Measurements from ENCODE around the gene L3HYPDH. TPM values are rescaled to one million over a fixed set of nuclear protein-coding genes. Genes with fewer than 3 reads are reported as not detected.

The L3HYPDH gene
- total RNA-seq, 1 donor from 2014 or later, result 19.5 TPM

DNA sequence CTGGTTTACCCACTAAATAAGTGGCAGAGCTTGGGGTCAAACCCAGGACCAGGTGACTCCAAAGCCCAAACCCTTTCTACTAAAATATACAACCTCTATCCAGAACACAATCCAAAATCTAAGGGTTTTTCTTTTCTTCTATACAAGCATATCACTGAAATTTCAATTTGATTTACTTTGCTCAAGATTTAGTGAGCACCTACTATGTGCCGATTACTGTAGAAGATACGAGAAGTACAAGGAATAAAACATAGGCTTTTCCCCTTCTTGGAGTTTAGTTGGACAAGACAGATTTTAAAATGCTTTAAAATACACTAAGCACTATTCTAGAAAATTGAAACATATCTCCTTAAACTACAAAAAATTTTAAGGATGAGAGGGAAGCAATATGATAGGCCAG is 2.8 kb downstream of the L3HYPDH start:
- H3K4me3 ChIP-seq (ENCODE audit: low read depth, low read length), result peak overlapping the region; percentile 67
- TF ChIP-seq, protein P1, sequence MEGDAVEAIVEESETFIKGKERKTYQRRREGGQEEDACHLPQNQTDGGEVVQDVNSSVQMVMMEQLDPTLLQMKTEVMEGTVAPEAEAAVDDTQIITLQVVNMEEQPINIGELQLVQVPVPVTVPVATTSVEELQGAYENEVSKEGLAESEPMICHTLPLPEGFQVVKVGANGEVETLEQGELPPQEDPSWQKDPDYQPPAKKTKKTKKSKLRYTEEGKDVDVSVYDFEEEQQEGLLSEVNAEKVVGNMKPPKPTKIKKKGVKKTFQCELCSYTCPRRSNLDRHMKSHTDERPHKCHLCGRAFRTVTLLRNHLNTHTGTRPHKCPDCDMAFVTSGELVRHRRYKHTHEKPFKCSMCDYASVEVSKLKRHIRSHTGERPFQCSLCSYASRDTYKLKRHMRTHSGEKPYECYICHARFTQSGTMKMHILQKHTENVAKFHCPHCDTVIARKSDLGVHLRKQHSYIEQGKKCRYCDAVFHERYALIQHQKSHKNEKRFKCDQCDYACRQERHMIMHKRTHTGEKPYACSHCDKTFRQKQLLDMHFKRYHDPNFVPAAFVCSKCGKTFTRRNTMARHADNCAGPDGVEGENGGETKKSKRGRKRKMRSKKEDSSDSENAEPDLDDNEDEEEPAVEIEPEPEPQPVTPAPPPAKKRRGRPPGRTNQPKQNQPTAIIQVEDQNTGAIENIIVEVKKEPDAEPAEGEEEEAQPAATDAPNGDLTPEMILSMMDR (conservative IDR thresholded peaks at IDR 0.05; ENCODE audit: low read depth, low read length), result no peak
- DNase-seq (ENCODE audit: low read depth), result no peak

- no peak overlapping the region for H3K4me3 ChIP-seq (ENCODE audit: low read depth, low read length)
- no peak for DNase-seq (ENCODE audit: low read depth)
- TF ChIP-seq, protein P1 (conservative IDR thresholded peaks at IDR 0.05; ENCODE audit: low read depth, low read length), result no peak
These were observed 4.0 kb downstream of the L3HYPDH start for GRCh38 chr14:59480166-59480565.

GRCh38 chr14:59478540-59478939 is 5.7 kb downstream of the L3HYPDH start:
- no peak for DNase-seq (ENCODE audit: low read depth)
- TF ChIP-seq, protein P1 (conservative IDR thresholded peaks at IDR 0.05; ENCODE audit: low read depth, low read length), result no peak
- H3K4me3 ChIP-seq (ENCODE audit: low read depth, low read length), result no peak overlapping the region

DNA sequence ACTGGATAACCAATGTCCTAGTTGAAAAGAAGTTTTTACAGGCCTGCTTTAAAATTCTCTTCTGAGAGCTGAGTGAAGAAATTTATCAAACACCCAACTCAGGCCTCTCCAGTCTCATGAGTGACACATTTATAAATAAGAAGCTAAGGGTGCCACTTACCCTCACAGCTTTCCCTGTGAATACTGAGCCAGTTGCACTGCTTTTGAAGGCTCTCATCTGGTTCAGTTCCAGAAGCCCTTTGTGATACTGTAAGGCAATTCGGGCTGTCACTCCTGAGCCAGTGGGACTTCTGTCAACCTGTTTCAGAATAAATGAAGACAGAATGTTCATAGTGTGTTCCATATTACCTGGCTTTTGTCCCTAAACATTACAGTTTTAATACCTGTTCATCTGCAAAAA is 8.5 kb downstream of the L3HYPDH start:
- H3K4me3 ChIP-seq (ENCODE audit: low read depth, low read length), result no peak overlapping the region
- TF ChIP-seq, protein P1 (conservative IDR thresholded peaks at IDR 0.05; ENCODE audit: low read depth, low read length), result no peak
- DNase-seq (ENCODE audit: low read depth), result no peak

- TF ChIP-seq, protein P1 (conservative IDR thresholded peaks at IDR 0.05; ENCODE audit: low read depth, low read length), result no peak
- no peak for DNase-seq (ENCODE audit: low read depth)
- H3K4me3 ChIP-seq (ENCODE audit: low read depth, low read length), result no peak overlapping the region
These were observed 10.0 kb downstream of the L3HYPDH start for GRCh38 chr14:59474172-59474571.

- peak within 1 kb of the TSS; percentile 52 for H3K4me3 ChIP-seq (ENCODE audit: low read depth, low read length)
- no peak for DNase-seq (ENCODE audit: low read depth)
- TF ChIP-seq, protein P1 (conservative IDR thresholded peaks at IDR 0.05; ENCODE audit: low read depth, low read length), result no peak
These were observed 18.7 kb downstream of the L3HYPDH start, which contains the start of gene GPR135 for GRCh38 chr14:59465316-59466135. TSS of gene GPR135 (minus strand) at chr14:59465380. CDS start at chr14:59465226, 154 bp downstream.

Data from epithelial cell of proximal tubule (primary cell).